GM03348 (cell line): ENCODE measurements around the gene TIGD6.

Source experiments
- DNase-seq: peaks from one replicate; pipeline ENCODE4 v3.0.0; 2012; ENCODE audit warnings: low spot score

TIGD6 gene

DNA sequence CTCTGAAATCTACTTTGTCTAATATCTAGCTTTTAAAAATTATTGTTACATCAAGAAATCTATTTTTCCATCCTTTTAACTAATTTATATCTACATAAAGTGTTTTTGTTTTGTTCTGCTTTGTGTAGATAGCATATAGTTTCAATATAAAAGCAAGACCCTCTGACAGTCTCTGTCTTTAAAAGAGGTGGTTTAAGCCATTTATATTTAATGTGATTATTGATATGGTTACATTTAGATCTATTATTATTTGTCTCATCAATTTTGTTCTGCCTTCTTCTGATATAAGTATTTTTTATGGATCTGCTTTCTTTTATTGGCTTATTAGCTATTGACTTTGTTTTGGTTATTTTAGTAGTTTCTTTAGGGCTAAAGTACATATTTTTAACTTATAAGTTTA is 16.1 kb upstream of the TIGD6 start:
- no peak for DNase-seq

DNA sequence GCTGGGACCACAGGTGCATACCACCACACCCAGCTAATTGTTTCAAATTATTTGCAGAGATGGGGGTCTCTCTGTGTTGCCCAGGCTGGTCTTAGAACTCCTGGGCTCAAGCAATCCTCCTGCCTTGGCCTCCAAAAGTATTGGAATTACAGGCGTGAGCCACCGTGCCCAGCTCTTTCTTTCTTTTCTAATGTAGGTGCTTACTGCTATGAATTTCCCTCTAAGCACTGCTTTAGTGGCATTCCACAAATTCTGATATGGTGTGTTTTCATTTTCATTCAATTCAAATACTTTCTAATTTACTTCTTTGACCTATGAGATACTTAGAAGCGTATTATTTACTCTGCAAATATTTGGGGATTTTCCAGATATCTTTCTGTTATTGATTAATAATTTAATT is 15.0 kb upstream of the TIGD6 start:
- no peak for DNase-seq

- DNase-seq, result no peak
These were observed 14.0 kb upstream of the TIGD6 start for GRCh38 chr5:150014456-150014855.

- no peak for DNase-seq
These were observed 13.5 kb upstream of the TIGD6 start for GRCh38 chr5:150013931-150014330.

DNA sequence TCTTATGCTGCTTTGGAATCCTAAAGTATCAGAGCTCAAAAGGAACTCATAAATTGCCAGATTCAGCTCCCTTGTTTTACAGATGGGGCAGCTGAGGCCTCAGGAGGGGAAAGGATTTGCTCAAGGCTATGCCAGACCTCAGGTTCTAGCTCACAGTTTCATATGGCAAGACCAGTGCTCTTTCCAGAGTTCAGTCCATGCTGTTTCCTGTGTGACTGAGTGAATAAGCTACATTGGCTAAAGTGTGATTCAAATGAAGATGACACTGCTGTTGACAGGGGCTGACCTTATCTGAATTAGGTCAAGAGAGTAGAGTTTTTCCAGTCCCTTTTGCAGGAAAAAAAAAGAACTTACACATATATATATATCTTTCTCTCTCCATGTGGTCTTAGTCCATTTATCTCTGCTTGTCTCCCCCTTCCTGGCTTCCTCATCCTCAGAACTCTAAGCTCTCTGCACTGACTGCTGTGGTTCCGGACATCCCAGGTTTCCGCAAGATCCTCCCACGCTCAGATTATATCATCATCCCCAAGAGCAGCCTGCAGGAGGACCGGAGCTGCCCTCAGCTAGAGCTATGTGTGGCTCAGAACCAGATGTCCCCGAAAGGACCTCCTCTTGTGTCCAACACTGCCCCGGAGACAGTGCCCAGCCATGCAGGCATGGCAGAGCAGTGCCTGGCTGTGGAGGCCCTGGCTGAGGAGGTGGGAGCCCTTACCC is 9.4 kb upstream of the TIGD6 start:
- no peak for DNase-seq

GRCh38 chr5:150007050-150007449 is 6.6 kb upstream of the TIGD6 start:
- DNase-seq, result no peak

DNA sequence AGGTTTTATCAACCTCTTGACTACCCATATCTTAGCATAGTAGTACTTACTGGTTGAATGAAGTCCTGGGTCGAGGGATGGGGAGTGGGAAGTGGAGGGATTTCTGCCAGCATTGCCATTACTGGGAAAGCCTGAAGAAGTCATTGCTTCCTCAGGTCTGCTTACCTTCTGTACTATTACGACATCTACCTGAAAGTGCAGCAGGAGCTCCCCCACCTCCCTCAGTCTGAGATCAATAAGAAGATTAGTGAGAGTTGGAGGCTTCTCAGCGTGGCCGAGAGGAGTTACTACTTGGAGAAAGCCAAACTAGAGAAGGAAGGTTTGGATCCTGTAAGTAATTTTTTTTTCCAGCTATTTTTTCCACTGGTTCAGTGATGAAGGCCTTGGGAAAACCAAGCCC is 5.9 kb upstream of the TIGD6 start:
- no peak for DNase-seq

GRCh38 chr5:150001660-150002486 is 1.4 kb upstream of the TIGD6 start:
- peak; percentile 82 for DNase-seq

DNA sequence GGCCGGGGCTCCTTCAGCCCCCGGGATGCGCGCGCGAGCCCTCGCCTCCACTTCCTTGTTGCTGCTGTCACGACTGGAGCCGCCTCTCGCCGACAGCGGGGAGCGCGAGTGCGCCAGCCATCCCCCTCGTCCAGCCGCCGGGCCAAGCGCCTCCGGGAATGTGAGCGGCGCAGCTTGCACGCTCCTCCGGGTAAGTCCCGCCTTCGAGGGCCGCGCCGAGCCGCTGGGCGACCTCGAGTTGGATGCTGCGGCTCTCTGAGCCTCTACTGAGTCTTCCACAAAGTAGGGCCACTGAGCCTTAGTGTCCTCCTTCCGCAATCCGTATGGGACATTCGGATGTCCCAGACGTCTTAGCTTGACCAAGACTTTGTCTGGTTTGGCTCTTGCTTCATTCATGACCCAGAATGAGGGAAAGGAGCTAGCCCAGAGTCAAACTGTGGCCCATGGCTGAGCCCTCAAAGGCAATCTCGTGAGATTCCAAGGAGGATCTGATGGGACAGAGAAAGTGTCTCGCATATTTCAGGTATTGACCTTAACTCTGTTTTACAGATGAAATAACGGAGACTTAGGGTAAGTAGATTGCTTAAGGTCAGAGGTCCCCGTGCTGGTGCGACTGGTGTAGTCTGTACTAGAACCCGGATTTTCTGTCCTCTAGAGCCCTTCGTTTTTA is 671 bp upstream of the TIGD6 start:
- peak; percentile 77 for DNase-seq

GRCh38 chr5:149999866-150000255 is 593 bp downstream of the TIGD6 start:
- no peak for DNase-seq

DNA sequence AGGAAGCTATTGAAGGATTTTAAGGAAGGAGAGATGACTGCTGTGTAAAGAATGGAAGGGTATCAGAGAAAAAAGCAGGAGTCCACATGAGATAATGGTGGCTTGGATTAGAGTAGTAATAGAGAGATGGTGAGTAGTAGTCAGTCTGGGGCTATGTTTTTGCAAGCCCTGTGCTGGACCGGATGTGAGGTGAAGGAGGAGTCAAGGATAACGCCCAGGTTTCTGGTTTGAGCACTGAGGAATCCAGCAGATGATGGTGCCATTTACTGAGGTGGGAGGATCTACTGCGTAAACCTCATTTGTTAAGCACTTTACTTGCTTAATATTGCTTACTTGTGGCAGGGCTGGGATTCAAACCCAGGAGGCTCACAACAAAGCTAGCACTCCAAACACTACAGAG is 1.1 kb downstream of the TIGD6 start:
- DNase-seq, result no peak

DNA sequence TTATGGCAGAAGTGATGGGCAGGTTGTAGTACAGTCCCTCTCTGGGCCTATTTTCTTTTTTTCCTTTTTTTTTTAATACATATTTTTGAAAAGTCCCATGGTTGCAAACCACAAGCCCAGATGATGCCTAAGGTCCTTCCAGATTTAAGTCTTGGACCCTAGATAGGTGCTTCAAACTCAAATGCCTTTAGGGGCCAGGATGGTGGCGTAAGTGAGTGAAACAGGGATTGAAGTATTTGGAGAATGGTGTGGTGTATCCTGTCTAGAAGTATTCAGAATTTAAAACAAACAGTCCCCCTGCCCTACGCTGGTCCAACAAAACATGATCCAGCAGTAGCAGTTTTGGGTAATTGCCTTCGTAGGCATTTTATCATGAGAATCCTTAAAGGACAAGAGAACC is 2.2 kb downstream of the TIGD6 start:
- DNase-seq, result no peak

- DNase-seq, result no peak
These were observed 4.1 kb downstream of the TIGD6 start for GRCh38 chr5:149996205-149996890.

- DNase-seq, result no peak
These were observed 4.9 kb downstream of the TIGD6 start for GRCh38 chr5:149995385-149996204.

DNA sequence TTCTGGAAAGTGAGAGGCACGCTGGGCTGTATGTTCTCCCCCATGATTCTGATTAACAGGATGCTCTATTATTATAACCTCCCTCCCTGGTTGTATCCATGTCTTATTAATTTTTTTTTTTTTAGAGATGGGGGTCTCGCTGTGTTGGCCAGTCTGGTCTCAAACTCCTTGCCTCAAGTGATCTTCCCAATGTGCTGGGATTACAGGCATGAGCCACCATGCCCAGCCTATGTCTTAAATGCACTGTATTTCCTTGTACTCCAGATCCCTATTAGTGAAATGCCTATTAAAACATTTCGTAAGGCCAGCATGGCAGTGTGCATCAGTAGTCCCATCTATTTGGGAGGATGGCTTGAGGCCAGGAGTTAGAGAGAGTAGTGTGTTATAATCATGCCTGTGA is 7.0 kb downstream of the TIGD6 start:
- no peak for DNase-seq

- DNase-seq, result peak; percentile 80
These were observed 9.7 kb downstream of the TIGD6 start for GRCh38 chr5:149990518-149991376.

- DNase-seq, result no peak
These were observed 12.3 kb downstream of the TIGD6 start for GRCh38 chr5:149988126-149988525.

DNA sequence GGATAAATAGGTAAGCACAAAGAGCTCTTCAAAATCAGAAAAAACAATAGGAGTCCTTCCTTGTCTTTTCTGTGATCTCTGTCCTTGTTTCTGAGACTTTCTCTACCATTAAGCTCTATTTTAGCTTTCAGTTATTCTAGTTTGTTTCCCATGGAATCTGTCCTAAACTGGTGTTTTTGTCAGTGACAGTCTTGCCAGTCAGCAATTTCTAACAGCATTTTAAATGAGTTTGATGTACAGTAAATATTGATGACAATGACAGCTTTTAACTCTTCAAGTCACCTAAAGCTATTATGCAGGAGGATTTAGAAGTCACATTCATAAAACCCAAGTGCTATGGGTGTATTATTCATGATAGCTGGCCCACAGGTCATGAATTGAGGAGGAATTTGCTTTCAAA is 17.9 kb downstream of the TIGD6 start:
- DNase-seq, result no peak

GRCh38 chr5:149981206-149981605 is 19.2 kb downstream of the TIGD6 start:
- DNase-seq, result no peak

GRCh38 chr5:149979896-149980295 is 20.6 kb downstream of the TIGD6 start:
- no peak for DNase-seq

DNA sequence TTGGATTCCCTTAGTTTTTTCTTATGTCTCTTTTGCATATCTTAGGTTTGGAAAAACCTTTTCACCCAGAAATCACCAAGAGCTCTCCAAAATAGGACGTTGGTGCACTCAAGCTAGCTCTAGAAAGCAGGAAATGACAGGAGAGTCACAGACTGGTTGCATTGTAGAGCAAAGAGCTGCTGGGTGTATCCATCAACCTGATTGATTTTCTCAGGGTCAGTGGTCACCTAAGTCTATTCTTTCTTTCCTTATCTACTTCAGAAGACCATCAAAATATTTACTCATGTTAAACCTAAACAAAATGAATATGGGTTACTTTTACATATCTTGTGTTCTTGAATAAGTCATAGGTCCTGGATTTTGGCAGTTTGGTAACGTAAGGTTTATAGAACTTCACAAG is 25.0 kb downstream of the TIGD6 start:
- no peak for DNase-seq
